NOMO-1 treated with DMSO at 0.1 percent for 48 hours (cell line): ENCODE results near the gene OR10T2.
A peak's percentile ranks its signal among the peaks of the same experiment; 100 is the strongest.
"Not testable (repeated sequence)": the region's sequence is repeated elsewhere in the genome, so short reads cannot be mapped to it uniquely, and the experiment has no call there.

ENCODE experiments used
- DNase-seq: peaks from one replicate; lab custom pipeline; 2025; ENCODE audit not compliant: unreplicated experiment; lab: John Stamatoyannopoulos, UW

Gene OR10T2

DNA sequence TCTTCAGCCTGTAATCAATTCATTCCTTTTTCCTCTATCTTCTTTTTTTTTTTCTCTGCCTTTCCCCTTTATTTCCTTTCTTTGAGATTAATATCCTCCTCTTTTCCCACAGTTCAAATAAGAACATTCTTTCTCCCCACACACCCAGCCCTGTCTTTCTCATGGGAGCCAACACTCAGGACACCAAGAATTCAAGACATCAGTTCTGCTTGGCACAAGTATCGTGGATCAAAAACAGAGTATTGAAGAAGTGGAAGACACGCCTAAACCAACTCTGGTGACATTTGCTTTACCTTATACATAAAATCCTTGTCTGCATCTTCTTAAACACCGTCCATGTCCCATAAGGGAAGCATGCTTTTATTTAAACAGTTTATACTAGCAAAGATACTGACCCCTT, 42.6 kb downstream of the OR10T2 start:
- DNase-seq: no peak

DNA sequence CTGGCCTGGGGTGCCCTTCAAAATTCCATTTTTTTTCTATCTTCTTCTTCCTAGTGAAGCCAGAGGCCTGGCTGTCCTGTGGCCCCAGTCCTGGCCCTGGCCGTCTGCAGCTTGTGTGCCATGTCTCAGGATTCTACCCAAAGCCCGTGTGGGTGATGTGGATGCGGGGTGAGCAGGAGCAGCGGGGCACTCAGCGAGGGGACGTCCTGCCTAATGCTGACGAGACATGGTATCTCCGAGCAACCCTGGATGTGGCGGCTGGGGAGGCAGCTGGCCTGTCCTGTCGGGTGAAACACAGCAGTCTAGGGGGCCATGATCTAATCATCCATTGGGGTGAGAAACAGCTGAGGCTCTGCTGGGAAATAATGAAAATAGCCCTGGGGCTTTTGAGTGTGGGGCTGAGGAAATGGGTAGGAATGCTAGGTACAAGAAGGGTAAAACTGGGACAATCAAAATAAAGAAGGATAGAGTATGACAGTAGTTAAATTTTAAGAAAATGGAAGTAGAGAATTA, 43.4 kb downstream of the OR10T2 start:
- no peak for DNase-seq

GRCh38 chr1:158354255-158354654, 45.0 kb downstream of the OR10T2 start:
- peak; percentile 2 for DNase-seq

- peak; percentile 38 for DNase-seq
Measured at GRCh38 chr1:158353303-158354075, 45.8 kb downstream of the OR10T2 start, which contains the start of gene CD1E. Gene CD1E (plus strand): TSS chr1:158353894. CDS start chr1:158353989, 95 bp downstream.

DNA sequence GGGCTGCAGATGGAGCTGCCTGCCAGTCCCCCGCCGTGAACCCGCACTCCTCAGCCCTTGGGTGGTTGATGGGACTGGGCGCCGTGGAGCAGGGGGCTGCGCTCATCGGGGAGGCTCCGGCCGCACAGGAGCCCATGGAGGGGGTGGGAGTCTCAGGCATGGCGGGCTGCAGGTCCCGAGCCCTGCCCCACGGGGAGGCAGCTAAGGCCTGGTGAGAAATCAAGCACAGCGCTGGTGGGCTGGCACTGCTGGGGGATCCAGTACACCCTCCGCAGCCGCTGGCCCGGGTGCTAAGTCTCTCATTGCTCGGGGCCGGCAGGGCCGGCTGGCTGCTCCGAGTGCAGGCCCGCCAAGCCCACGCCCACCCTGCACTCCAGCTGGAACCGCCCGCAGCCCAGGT, 50.3 kb downstream of the OR10T2 start:
- not testable (repeated sequence) for DNase-seq
